H9 (cell line): ENCODE results near the gene CCT6A. TPM values are rescaled to one million over a fixed set of nuclear protein-coding genes. Genes with fewer than 3 reads are reported as not detected.
"Not testable (repeated sequence)": the region's sequence is repeated elsewhere in the genome, so short reads cannot be mapped to it uniquely, and the experiment has no call there.

Source experiments
- DNase-seq: peaks from one replicate; pipeline ENCODE4 v3.0.0-alpha.2; 2017
- H2AFZ ChIP-seq: one replicate; pipeline ENCODE4 v1.6.1; 2013; ENCODE audit warnings: mild to moderate bottlenecking, low read length, control low read depth, moderate library complexity
- H2AK5ac ChIP-seq: 2 replicates; pipeline ENCODE4 v1.6.1; 2013; ENCODE audit warnings: low read length, control low read depth, mixed read lengths; ENCODE audit not compliant: insufficient read length
- H2BK120ac ChIP-seq: one replicate; pipeline ENCODE4 v1.6.1; 2013; ENCODE audit warnings: low read depth, mild to moderate bottlenecking, low read length, control low read depth, inconsistent platforms; ENCODE audit not compliant: poor library complexity, severe bottlenecking
- H2BK12ac ChIP-seq: 2 replicates; pipeline ENCODE4 v1.6.1; 2013; ENCODE audit warnings: low read length, control low read depth, mixed read lengths, low read depth; ENCODE audit not compliant: insufficient read length
- H2BK15ac ChIP-seq: 2 replicates; pipeline ENCODE4 v1.6.1; 2013; ENCODE audit warnings: low read depth, low read length, control low read depth
- H2BK20ac ChIP-seq: one replicate; pipeline ENCODE4 v1.6.1; 2013; ENCODE audit warnings: low read depth, mild to moderate bottlenecking, low read length, control low read depth, inconsistent platforms; ENCODE audit not compliant: poor library complexity, severe bottlenecking
- H2BK5ac ChIP-seq: 2 replicates; pipeline ENCODE4 v1.6.1; 2013; ENCODE audit warnings: low read length, control low read depth, mixed read lengths; ENCODE audit not compliant: insufficient read length
- H3K14ac ChIP-seq: 2 replicates; pipeline ENCODE4 v1.6.1; 2013; ENCODE audit warnings: low read length, control low read depth; ENCODE audit not compliant: insufficient read depth
- H3K18ac ChIP-seq: 2 replicates; pipeline ENCODE4 v1.6.1; 2013; ENCODE audit warnings: low read depth, mild to moderate bottlenecking, mixed read lengths, low read length, control low read depth; ENCODE audit not compliant: insufficient read length
- H3K23ac ChIP-seq: 2 replicates; pipeline ENCODE4 v1.6.1; 2013; ENCODE audit warnings: low read length, control low read depth, mixed read lengths, low read depth; ENCODE audit not compliant: insufficient read length
- H3K23me2 ChIP-seq: 2 replicates; pipeline ENCODE4 v1.6.1; 2013; ENCODE audit warnings: low read depth, mild to moderate bottlenecking, mixed read lengths, low read length, control low read depth; ENCODE audit not compliant: insufficient read length, poor library complexity, severe bottlenecking
- H3K27ac ChIP-seq: 2 replicates; pipeline ENCODE4 v1.5.1; 2013; ENCODE audit warnings: low read length, control low read depth, mixed read lengths, low read depth; ENCODE audit not compliant: insufficient read length
- H3K27me3 ChIP-seq: 2 replicates; pipeline ENCODE4 v1.6.1; 2013; ENCODE audit warnings: low read length, control low read depth, inconsistent platforms; ENCODE audit not compliant: insufficient read depth
- H3K4ac ChIP-seq: 2 replicates; pipeline ENCODE4 v1.6.1; 2013; ENCODE audit warnings: low read depth, mild to moderate bottlenecking, control low read depth, inconsistent platforms, low read length, moderate library complexity
- H3K4me1 ChIP-seq: 2 replicates; pipeline ENCODE4 v1.6.1; 2013; ENCODE audit warnings: low read length, control low read depth, inconsistent platforms; ENCODE audit not compliant: insufficient read depth
- H3K4me2 ChIP-seq: 2 replicates; pipeline ENCODE4 v1.6.1; 2013; ENCODE audit warnings: low read length, control low read depth, mixed read lengths; ENCODE audit not compliant: insufficient read length, insufficient read depth
- H3K56ac ChIP-seq: 2 replicates; pipeline ENCODE4 v1.6.1; 2013; ENCODE audit warnings: low read depth, mild to moderate bottlenecking, mixed read lengths, low read length, control low read depth; ENCODE audit not compliant: insufficient read length
- H3K79me1 ChIP-seq: 2 replicates; pipeline ENCODE4 v1.6.1; 2013; ENCODE audit warnings: low read depth, mild to moderate bottlenecking, moderate library complexity, low read length, control low read depth, inconsistent platforms; ENCODE audit not compliant: insufficient read depth, poor library complexity, severe bottlenecking
- H3K79me2 ChIP-seq: 2 replicates; pipeline ENCODE4 v1.6.1; 2013; ENCODE audit warnings: low read length, control low read depth, inconsistent platforms; ENCODE audit not compliant: insufficient read depth
- H3K9ac ChIP-seq: 2 replicates; pipeline ENCODE4 v1.6.1; 2013; ENCODE audit warnings: low read length, control low read depth, mixed read lengths; ENCODE audit not compliant: insufficient read length; ENCODE audit errors: extremely low read depth
- H3K9me3 ChIP-seq: one replicate; pipeline ENCODE4 v1.6.1; 2013; ENCODE audit warnings: low read depth, low read length, inconsistent platforms; ENCODE audit not compliant: control insufficient read depth
- H3T11ph ChIP-seq: one replicate; pipeline ENCODE4 v1.6.1; 2013; ENCODE audit warnings: mild to moderate bottlenecking, low read length, control low read depth, inconsistent platforms
- H4K20me1 ChIP-seq: one replicate; pipeline ENCODE4 v1.6.1; 2013; ENCODE audit not compliant: control insufficient read depth, insufficient read length, insufficient read depth
- H4K5ac ChIP-seq: 2 replicates; pipeline ENCODE4 v1.6.1; 2013; ENCODE audit warnings: low read depth, mild to moderate bottlenecking, mixed read lengths, low read length, control low read depth; ENCODE audit not compliant: insufficient read length
- H4K8ac ChIP-seq: replicated peaks from 2 replicates; pipeline ENCODE4 v1.6.1; 2013; ENCODE audit warnings: low read length, control low read depth, mixed read lengths, low read depth; ENCODE audit not compliant: insufficient read length
- H4K91ac ChIP-seq: 2 replicates; pipeline ENCODE4 v1.6.1; 2013; ENCODE audit warnings: low read depth, mild to moderate bottlenecking, moderate library complexity, mixed read lengths, low read length, control low read depth; ENCODE audit not compliant: insufficient read length
- H3K27ac Mint-ChIP-seq, 3 experiments: 2 replicates in 2 of 3; 3 replicates in 1 of 3; pipeline ENCODE4 v1.8.0; 2020 to 2021; ENCODE audit warnings: mixed read lengths in 3 of 3, mild to moderate bottlenecking in 1 of 3, moderate library complexity in 1 of 3
- H3K27me3 Mint-ChIP-seq: 2 replicates; pipeline ENCODE4 v1.8.0; 2021; ENCODE audit warnings: low read depth, mild to moderate bottlenecking, moderate library complexity, mixed read lengths
- H3K36me3 Mint-ChIP-seq, 3 experiments: 2 replicates in 2 of 3; 3 replicates in 1 of 3; pipeline ENCODE4 v1.8.0; 2020 to 2021; ENCODE audit warnings: low read depth in 3 of 3, mixed read lengths in 3 of 3; ENCODE audit not compliant: insufficient read depth in 1 of 3
- H3K4me1 Mint-ChIP-seq, 2 experiments: 2 replicates each; pipeline ENCODE4 v1.8.0; 2020; ENCODE audit warnings: mixed read lengths in 2 of 2
- H3K4me3 Mint-ChIP-seq, 2 experiments: 2 replicates in 1 of 2; 3 replicates in 1 of 2; pipeline ENCODE4 v1.8.0; 2020 to 2021; ENCODE audit warnings: mild to moderate bottlenecking in 2 of 2, mixed read lengths in 2 of 2, moderate library complexity in 1 of 2
- H3K9me3 Mint-ChIP-seq, 2 experiments: 2 replicates in 1 of 2; 3 replicates in 1 of 2; pipeline ENCODE4 v1.8.0; 2020; ENCODE audit warnings: mild to moderate bottlenecking in 2 of 2, mixed read lengths in 2 of 2, moderate library complexity in 1 of 2
- WGBS: extraction: QIAGEN DNeasy Blood & Tissue Kit; methylation state at CpG from one replicate; pipeline ENCODE4 v1.1.7; 2013; ENCODE audit warnings: missing lambda C conversion rate, low lambda C conversion rate, mixed read lengths; ENCODE audit not compliant: insufficient read length; ENCODE audit errors: extremely low coverage; 5-methylcytosine and 5-hydroxymethylcytosine counted together
- total RNA-seq: library from RNA; stranded (reverse); gene quantifications from 2 replicates; pipeline ENCODE4 v1.2.1, GENCODE V29; 2021
- TF ChIP-seq, protein P1 (sequence below): fragments of 200-600 bp; sonication (generic); conservative IDR thresholded peaks from 3 replicates; pipeline ENCODE4 v1.8.0; 2021; ENCODE audit warnings: antibody characterized with exemption, mild to moderate bottlenecking

CCT6A gene
- total RNA-seq, 1 experiment from 2014 or later: 303 TPM

DNA sequence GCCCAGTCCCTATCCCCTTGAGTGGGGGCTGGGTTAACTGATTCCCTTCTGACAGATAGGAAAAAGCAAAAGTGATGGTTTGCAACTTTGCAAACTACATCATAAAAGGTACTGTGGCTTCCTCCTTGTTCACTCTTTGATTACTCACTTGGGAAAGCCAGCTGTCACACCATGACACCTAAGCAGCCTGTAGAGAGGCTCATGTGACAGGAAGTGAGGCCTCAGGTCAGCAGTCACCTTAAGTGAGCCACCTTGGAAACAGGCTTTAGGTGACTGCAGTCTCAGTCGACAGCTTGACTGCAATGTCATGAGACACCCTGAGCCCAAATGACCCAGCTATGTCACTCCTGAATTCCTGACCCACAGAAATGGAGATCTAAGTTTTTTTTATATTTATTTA lies 59.0 kb downstream of the CCT6A start:
- Histone ChIP-seq H2BK12ac (no peak overlapping the region), H3K14ac (no peak overlapping the region), H4K8ac (no peak overlapping the region), H2BK5ac (no peak overlapping the region), H3K23me2 (no peaks in the 10 kb centered on the region), H3K56ac (no peak overlapping the region), H2BK20ac (no peak overlapping the region), H2BK15ac (no peak overlapping the region), H3K23ac (no peak overlapping the region), H3K27me3 (no peaks in the 10 kb centered on the region), H3K4ac (no peak overlapping the region), H3K79me1 (no peaks in the 10 kb centered on the region), H2AK5ac (no peak overlapping the region), H4K91ac (no peak overlapping the region), H4K5ac (no peak overlapping the region), H3K4me2 (no peak overlapping the region), H3K27ac (no peak overlapping the region), H4K20me1 (no peaks in the 10 kb centered on the region), H3K18ac (no peak overlapping the region), H3K4me1 (no peaks in the 10 kb centered on the region), H2AFZ (no peak overlapping the region), H3T11ph (no peak overlapping the region), H3K79me2 (no peaks in the 10 kb centered on the region), H3K9me3 (peaks cover 19% of the 10 kb centered on the region), H2BK120ac (no peak overlapping the region), H3K9ac (no peak overlapping the region)
- Mint-ChIP-seq H3K27me3 (no peaks in the 10 kb centered on the region; the same call in 1 of the 2 replicates), H3K4me3 (no peak overlapping the region), H3K4me1 (peaks cover 3 to 6% of the 10 kb centered on the region in 2 experiments; a peak in 3 of 4 replicates), H3K36me3 (peaks cover 0 to 7% (median 5%) of the 10 kb centered on the region in 3 experiments; a peak in 3 of 7 replicates), H3K9me3 (peaks cover 64 to 80% of the 10 kb centered on the region in 2 experiments), H3K27ac (no peak overlapping the region)
- TF ChIP-seq, protein P1, sequence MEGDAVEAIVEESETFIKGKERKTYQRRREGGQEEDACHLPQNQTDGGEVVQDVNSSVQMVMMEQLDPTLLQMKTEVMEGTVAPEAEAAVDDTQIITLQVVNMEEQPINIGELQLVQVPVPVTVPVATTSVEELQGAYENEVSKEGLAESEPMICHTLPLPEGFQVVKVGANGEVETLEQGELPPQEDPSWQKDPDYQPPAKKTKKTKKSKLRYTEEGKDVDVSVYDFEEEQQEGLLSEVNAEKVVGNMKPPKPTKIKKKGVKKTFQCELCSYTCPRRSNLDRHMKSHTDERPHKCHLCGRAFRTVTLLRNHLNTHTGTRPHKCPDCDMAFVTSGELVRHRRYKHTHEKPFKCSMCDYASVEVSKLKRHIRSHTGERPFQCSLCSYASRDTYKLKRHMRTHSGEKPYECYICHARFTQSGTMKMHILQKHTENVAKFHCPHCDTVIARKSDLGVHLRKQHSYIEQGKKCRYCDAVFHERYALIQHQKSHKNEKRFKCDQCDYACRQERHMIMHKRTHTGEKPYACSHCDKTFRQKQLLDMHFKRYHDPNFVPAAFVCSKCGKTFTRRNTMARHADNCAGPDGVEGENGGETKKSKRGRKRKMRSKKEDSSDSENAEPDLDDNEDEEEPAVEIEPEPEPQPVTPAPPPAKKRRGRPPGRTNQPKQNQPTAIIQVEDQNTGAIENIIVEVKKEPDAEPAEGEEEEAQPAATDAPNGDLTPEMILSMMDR: no peak
- no peak for DNase-seq
- no CpG with 5 or more reads among the region's 1 CpG for WGBS

DNA sequence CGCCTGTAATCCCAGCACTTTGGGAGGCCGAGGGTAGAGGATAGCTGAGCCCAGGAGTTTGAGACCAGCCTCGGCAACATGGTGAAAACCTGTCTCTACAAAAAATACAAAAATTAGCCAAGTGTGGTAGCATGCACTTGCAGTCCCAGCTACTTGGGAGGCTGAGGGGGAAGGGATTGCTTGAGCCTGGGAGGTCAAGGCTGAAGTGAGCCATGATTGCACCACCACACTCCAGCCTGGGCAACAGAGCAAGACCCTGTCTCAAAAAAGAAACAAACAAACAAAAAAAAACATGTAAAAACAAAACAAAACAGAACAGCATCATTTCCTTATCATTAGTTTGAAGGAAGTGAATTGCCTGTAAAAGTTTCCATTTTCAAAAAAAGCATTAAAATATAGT lies 60.7 kb downstream of the CCT6A start:
- H3T11ph ChIP-seq, H2BK120ac ChIP-seq, DNase-seq, H3K18ac ChIP-seq, H3K27ac Mint-ChIP-seq, H3K27me3 ChIP-seq, H3K23ac ChIP-seq, H3K4me3 Mint-ChIP-seq, H3K36me3 Mint-ChIP-seq, H3K4ac ChIP-seq, H3K79me1 ChIP-seq, H3K4me2 ChIP-seq, H4K91ac ChIP-seq, H3K23me2 ChIP-seq, H3K79me2 ChIP-seq, H3K56ac ChIP-seq, H2BK5ac ChIP-seq, H4K5ac ChIP-seq, H2BK12ac ChIP-seq, H2AFZ ChIP-seq, H4K8ac ChIP-seq, H3K14ac ChIP-seq, H3K27ac ChIP-seq, H2BK15ac ChIP-seq, H3K4me1 Mint-ChIP-seq, H3K27me3 Mint-ChIP-seq, H2BK20ac ChIP-seq, H3K9ac ChIP-seq, H4K20me1 ChIP-seq, H3K4me1 ChIP-seq, H2AK5ac ChIP-seq: not testable (repeated sequence)
- no CpG with 5 or more reads among the region's 3 CpGs for WGBS
- H3K9me3 Mint-ChIP-seq: peaks cover 67 to 80% of the 10 kb centered on the region in 2 experiments
- peaks cover 33% of the 10 kb centered on the region for H3K9me3 ChIP-seq
